K562 (cell line): ENCODE measurements around the gene CST7. TPM values are rescaled to one million over a fixed set of nuclear protein-coding genes. Genes with fewer than 3 reads are reported as not detected.

ENCODE experiments used
- ATAC-seq: fragments of 200-7000 bp; cut with Tn5 transposase; 3 replicates; pipeline ENCODE4 v1.9.1; 2020; ENCODE audit warnings: moderate library complexity
- BruUV-seq: library from RNA; stranded (reverse); fragments of 400-500 nt; replicated peaks from 2 replicates; lab custom pipeline; 2021; lab: Mats Ljungman, UMichigan
- CTCF ChIA-PET: fragments of 300-600 bp; formaldehyde crosslinking; extraction: SDS; loops from one replicate; lab custom pipeline; 2021; ENCODE audit warnings: low intra/inter-chr PET ratio; lab: Yijun Ruan, JAX
- POLR2A ChIA-PET: fragments of 300-600, 350-650 bp; sonication (Branson Sonifier 250); formaldehyde crosslinking; extraction: SDS; loops from one replicate; lab custom pipeline; 2021; ENCODE audit warnings: antibody characterized with exemption, inconsistent platforms; lab: Yijun Ruan, JAX
- DNase-seq, 4 experiments: peaks; one replicate each; pipeline versions ENCODE4 v3.0.0 to v3.0.0-alpha.2; 2011 to 2018; ENCODE audit warnings: low spot score in 3 of 4, mixed read lengths in 3 of 4; ENCODE audit errors: extremely low read depth in 1 of 4
- FAIRE-seq: peaks from 2 replicates; lab custom pipeline; 2011; peaks lifted over from hg19 to GRCh38; lab: Jason Lieb, UNC
- H2AFZ ChIP-seq: 2 replicates; pipeline ENCODE4 v1.6.0; 2011; ENCODE audit warnings: low read depth, low read length, control low read depth, inconsistent platforms
- H3K27ac ChIP-seq: fragments of 200-600 bp; 3 replicates; pipeline ENCODE4 v1.8.0; 2011; ENCODE audit warnings: low read depth, mild to moderate bottlenecking, control low read depth, inconsistent platforms, low read length, moderate library complexity, mixed read lengths; ENCODE audit errors: extremely low read depth
- H3K27me3 ChIP-seq, 2 experiments: fragments of 300-600 bp in 1 of 2; 2 replicates in 1 of 2; 3 replicates in 1 of 2; pipeline versions ENCODE4 v1.6.0 to v1.8.0; 2011; ENCODE audit warnings: inconsistent platforms in 2 of 2, low read length in 2 of 2, mild to moderate bottlenecking in 1 of 2, mixed read lengths in 1 of 2, moderate library complexity in 1 of 2; ENCODE audit not compliant: control insufficient read depth in 2 of 2, insufficient read depth in 2 of 2
- H3K36me3 ChIP-seq: fragments of 300-600 bp; 3 replicates; pipeline ENCODE4 v1.8.0; 2011; ENCODE audit warnings: mild to moderate bottlenecking, low read length, inconsistent platforms; ENCODE audit not compliant: control insufficient read depth, insufficient read depth
- H3K4me1 ChIP-seq, 2 experiments: fragments of 200-600 bp in 1 of 2; replicated peaks in 1 of 2; 2 replicates in 1 of 2; 3 replicates in 1 of 2; pipeline versions ENCODE4 v1.5.1 to v1.8.0; 2011; ENCODE audit warnings: inconsistent platforms in 2 of 2, low read length in 2 of 2, mild to moderate bottlenecking in 1 of 2, mixed read lengths in 1 of 2, moderate library complexity in 1 of 2; ENCODE audit not compliant: control insufficient read depth in 2 of 2, insufficient read depth in 2 of 2
- H3K4me2 ChIP-seq: 2 replicates; pipeline ENCODE4 v1.6.1; 2011; ENCODE audit warnings: low read length, control low read depth, inconsistent platforms, mixed read lengths; ENCODE audit not compliant: insufficient read depth
- H3K4me3 ChIP-seq: fragments of 200-600 bp; sonication (generic), shearing (Covaris generic); 2 replicates; pipeline ENCODE4 v1.5.1; 2016; ENCODE audit warnings: control low read depth, inconsistent platforms
- H3K79me2 ChIP-seq: fragments of 200-600 bp; 3 replicates; pipeline ENCODE4 v1.8.0; 2011; ENCODE audit warnings: low read length, inconsistent platforms; ENCODE audit not compliant: control insufficient read depth, insufficient read depth
- H3K9ac ChIP-seq, 2 experiments: 2 replicates each; pipeline versions ENCODE4 v1.6.0 to v1.6.1; 2011; ENCODE audit warnings: low read depth in 2 of 2, low read length in 2 of 2, control low read depth in 1 of 2, inconsistent platforms in 1 of 2, mild to moderate bottlenecking in 1 of 2, mixed read lengths in 1 of 2; ENCODE audit not compliant: insufficient read depth in 1 of 2
- H3K9me1 ChIP-seq: one replicate; pipeline ENCODE4 v1.6.0; 2011; ENCODE audit warnings: inconsistent platforms, mild to moderate bottlenecking, low read length, moderate library complexity; ENCODE audit not compliant: control insufficient read depth, insufficient read depth
- H3K9me3 ChIP-seq: replicated peaks from 2 replicates; pipeline ENCODE4 v1.5.1; 2011; ENCODE audit warnings: low read depth, low read length, inconsistent platforms; ENCODE audit not compliant: control insufficient read depth, insufficient read depth
- H4K20me1 ChIP-seq: replicated peaks from 2 replicates; pipeline ENCODE4 v1.6.1; 2011; ENCODE audit warnings: low read length, inconsistent platforms, mixed read lengths; ENCODE audit not compliant: control insufficient read depth, insufficient read depth
- ATF2 ChIP-seq: sonication (generic); formaldehyde crosslinking; IDR thresholded peaks from 2 replicates; pipeline ENCODE4 v1.8.1; 2022; ENCODE audit warnings: missing genetic modification reagents
- DDX20 ChIP-seq: fragments of 450-650 bp; IDR thresholded peaks from 2 replicates; pipeline ENCODE4 v1.6.1; 2016; ENCODE audit warnings: missing genetic modification characterization, low read depth, mild to moderate bottlenecking, missing compliant biosample characterization, moderate library complexity
- LCOR ChIP-seq: sonication (generic); formaldehyde crosslinking; IDR thresholded peaks from 2 replicates; pipeline ENCODE4 v1.8.0; 2022; ENCODE audit warnings: mild to moderate bottlenecking, missing genetic modification reagents
- NEUROD1 ChIP-seq: fragments of 150-350 bp; IDR thresholded peaks from 2 replicates; pipeline ENCODE4 v1.6.1; 2014; ENCODE audit warnings: borderline replicate concordance, low read length, low read depth; ENCODE audit not compliant: partially characterized antibody
- PTTG1 ChIP-seq: fragments of 450-650 bp; IDR thresholded peaks from 2 replicates; pipeline ENCODE4 v1.6.1; 2016; ENCODE audit warnings: low read depth, mild to moderate bottlenecking, missing genetic modification characterization, missing compliant biosample characterization
- STAG1 ChIP-seq: sonication (generic); formaldehyde crosslinking; IDR thresholded peaks from 2 replicates; pipeline ENCODE4 v1.5.0; 2020; ENCODE audit warnings: missing genetic modification reagents, borderline replicate concordance
- TAF1 ChIP-seq: IDR thresholded peaks from 2 replicates; pipeline ENCODE4 v1.6.1; 2011; ENCODE audit warnings: mild to moderate bottlenecking, low read length, moderate library complexity; ENCODE audit not compliant: insufficient read depth, control insufficient read depth, severe bottlenecking; ENCODE audit errors: extremely low read depth
- TAF9B ChIP-seq: fragments of 450-650 bp; IDR thresholded peaks from 2 replicates; pipeline ENCODE4 v1.6.1; 2018; ENCODE audit warnings: mild to moderate bottlenecking; ENCODE audit not compliant: partially characterized antibody
- ZKSCAN3 ChIP-seq: fragments of 250-450 bp; sonication (Bioruptor Pico); IDR thresholded peaks from 2 replicates; pipeline ENCODE4 v1.4.0; 2020
- ZNF518B ChIP-seq: fragments of 250-450 bp; sonication (Bioruptor Pico); IDR thresholded peaks from 2 replicates; pipeline ENCODE4 v1.5.0; 2021; ENCODE audit warnings: mild to moderate bottlenecking, moderate library complexity
- ZNF707 ChIP-seq: fragments of 250-450 bp; sonication (Bioruptor Pico); conservative IDR thresholded peaks from 2 replicates; pipeline ENCODE4 v1.8.0; 2022; ENCODE audit warnings: inconsistent platforms, mild to moderate bottlenecking, moderate library complexity
- ZNF764 ChIP-seq: fragments of 250-450 bp; sonication (Bioruptor Pico); IDR thresholded peaks from 2 replicates; pipeline ENCODE4 v1.4.0; 2020; ENCODE audit warnings: low read depth, mild to moderate bottlenecking, moderate library complexity
- WGBS: fragments of 100-300 bp; shearing (Covaris generic); methylation state at CpG from one replicate; pipeline ENCODE4 v1.1.6; 2016; ENCODE audit warnings: low coverage, mixed read lengths; ENCODE audit not compliant: insufficient coverage; ENCODE audit errors: missing lambda C conversion rate; 5-methylcytosine and 5-hydroxymethylcytosine counted together
- in situ Hi-C: fragments of 300-500 bp; cut with MboI; formaldehyde crosslinking; loops from 4 replicates; pipeline ENCODE4 v1.15.0; 2018; ENCODE audit warnings: inconsistent platforms, mixed read lengths
- intact Hi-C: fragments of 100-400 bp; cut with micrococcal nuclease; formaldehyde crosslinking; loops from 2 replicates; pipeline ENCODE4 v1.14.2; 2022
- polyA plus RNA-seq, 8 experiments: library from polyadenylated mRNA; depleted of rRNA in 4 of 8; stranded (reverse) in 5 of 8; unstranded in 3 of 8; fragments of >200 nt; fragmentation: Nextera tagmentation in 2 of 8; fragmentation: Illumina TruSeq in 1 of 8; extraction: Ambion mirVana in 2 of 8; extraction: Trizol in 1 of 8; gene quantifications; 2 replicates each; pipeline versions ENCODE4 v1.2.1 to v1.2.3, GENCODE V29; 2011 to 2014; ENCODE audit warnings: inconsistent platforms in 1 of 8, missing spikeins in 1 of 8
- total RNA-seq, 7 experiments: library from RNA; depleted of rRNA in 6 of 7; stranded (reverse); fragments of >200 nt in 6 of 7; fragmentation: Illumina TruSeq in 2 of 7; extraction: Trizol in 2 of 7; gene quantifications; 2 replicates each; pipeline versions ENCODE4 v1.2.1 to v1.2.3, GENCODE V29; 2011 to 2021; ENCODE audit warnings: low replicate concordance in 1 of 7

CST7 gene
- total and polyA plus RNA-seq, 9 of the 15 experiments (the other 6 are each of a cell fraction or from before 2014, with no cell fraction given): not detected

GRCh38 chr20:24958506-24959385 is 9.7 kb downstream of the CST7 start:
- no peaks in the 10 kb centered on the region for H3K27me3 ChIP-seq
- ChIA-PET POLR2A (interaction anchor here (1.2 kb wide), 1 partner anchor 10 kb away, joined by 3 read pairs; the partner anchor contains the start of gene CST7), CTCF (no interaction called here)
- TF ChIP-seq TAF1 (no peak), ATF2 (CRISPR knock-in tag) (no peak), ZNF764 (CRISPR knock-in tag) (no peak), TAF9B (no peak), ZKSCAN3 (CRISPR knock-in tag) (no peak), DDX20 (tag) (no peak), LCOR (no peak), ZNF518B (CRISPR knock-in tag) (no peak), ZNF707 (CRISPR knock-in tag) (no peak), PTTG1 (tag) (no peak), STAG1 (CRISPR knock-in tag) (no peak), NEUROD1 (no peak)
- FAIRE-seq (no peak), ATAC-seq (no peak), DNase-seq (no peak)
- no peaks in the 10 kb centered on the region for H3K9me1 ChIP-seq
- no peaks in the 10 kb centered on the region for H3K79me2 ChIP-seq
- no peak overlapping the region for H2AFZ ChIP-seq
- no TSS peak for BruUV-seq
- H4K20me1 ChIP-seq: no peaks in the 10 kb centered on the region
- no peak overlapping the region for H3K27ac ChIP-seq
- H3K9ac ChIP-seq: no peak overlapping the region
- in situ Hi-C loops (no loop called here), intact Hi-C loops (no loop called here)
- no peaks in the 10 kb centered on the region for H3K9me3 ChIP-seq
- 74% methylated on average over 11 of the region's 20 CpGs for WGBS
- no peak overlapping the region for H3K4me2 ChIP-seq
- no peaks in the 10 kb centered on the region for H3K4me1 ChIP-seq
- no peak overlapping the region for H3K4me3 ChIP-seq
- H3K36me3 ChIP-seq: peaks cover 11% of the 10 kb centered on the region; the same call in 1 of the 3 replicates
